GM19043 (cell line): ENCODE results near the gene RPL15.
"Not testable (repeated sequence)": the region's sequence is repeated elsewhere in the genome, so short reads cannot be mapped to it uniquely, and the experiment has no call there.

ENCODE experiments used
- ATAC-seq: cut with Tn5 transposase; IDR thresholded peaks from one replicate; pipeline ENCODE4 v1.9.1; 2021; ENCODE audit warnings: low read depth; ENCODE audit not compliant: unreplicated experiment

The RPL15 gene

GRCh38 chr3:23916886-23917678 is at the start of gene RPL15, which contains the start of gene NKIRAS1:
Gene RPL15 (plus strand): TSS chr3:23917132. CDS start chr3:23917860, 728 bp downstream.
Gene NKIRAS1 (minus strand): TSS chr3:23916990. CDS start chr3:23910904, 6,086 bp downstream.
- peak; percentile 92 for ATAC-seq

GRCh38 chr3:23867400-23867799 is 49.5 kb upstream of the RPL15 start:
- ATAC-seq, result no peak

GRCh38 chr3:23867838-23868237 is 49.1 kb upstream of the RPL15 start:
- ATAC-seq, result no peak

GRCh38 chr3:23869977-23870662 is 46.8 kb upstream of the RPL15 start:
- no peak for ATAC-seq

GRCh38 chr3:23870663-23871043 is 46.3 kb upstream of the RPL15 start:
- not testable (repeated sequence) for ATAC-seq

- not testable (repeated sequence) for ATAC-seq
Measured at GRCh38 chr3:23871361-23871760, 45.6 kb upstream of the RPL15 start.

GRCh38 chr3:23872330-23872729 is 44.6 kb upstream of the RPL15 start:
- no peak for ATAC-seq

- no peak for ATAC-seq
Measured at GRCh38 chr3:23873941-23874340, 43.0 kb upstream of the RPL15 start.

GRCh38 chr3:23874359-23875112 is 42.4 kb upstream of the RPL15 start:
- no peak for ATAC-seq

GRCh38 chr3:23875113-23875725 is 41.7 kb upstream of the RPL15 start:
- no peak for ATAC-seq

GRCh38 chr3:23876923-23877322 is 40.0 kb upstream of the RPL15 start:
- ATAC-seq, result no peak

GRCh38 chr3:23877329-23877980 is 39.5 kb upstream of the RPL15 start:
- ATAC-seq, result no peak

GRCh38 chr3:23879485-23879884 is 37.4 kb upstream of the RPL15 start:
- ATAC-seq, result no peak

- ATAC-seq, result no peak
Measured at GRCh38 chr3:23880703-23881339, 36.1 kb upstream of the RPL15 start.

GRCh38 chr3:23881993-23882392 is 34.9 kb upstream of the RPL15 start:
- ATAC-seq, result not testable (repeated sequence)

- ATAC-seq, result no peak
Measured at GRCh38 chr3:23882487-23882918, 34.4 kb upstream of the RPL15 start.

- no peak for ATAC-seq
Measured at GRCh38 chr3:23884481-23884880, 32.5 kb upstream of the RPL15 start.

GRCh38 chr3:23885210-23885609 is 31.7 kb upstream of the RPL15 start:
- no peak for ATAC-seq

- ATAC-seq, result no peak
Measured at GRCh38 chr3:23886311-23886710, 30.6 kb upstream of the RPL15 start.
